Measurements from ENCODE around the gene CFAP20. TPM values are rescaled to one million over a fixed set of nuclear protein-coding genes. Genes with fewer than 3 reads are reported as not detected.

CFAP20 gene
- total RNA-seq, 1 donor from 2014 or later = 73.1 TPM

DNA sequence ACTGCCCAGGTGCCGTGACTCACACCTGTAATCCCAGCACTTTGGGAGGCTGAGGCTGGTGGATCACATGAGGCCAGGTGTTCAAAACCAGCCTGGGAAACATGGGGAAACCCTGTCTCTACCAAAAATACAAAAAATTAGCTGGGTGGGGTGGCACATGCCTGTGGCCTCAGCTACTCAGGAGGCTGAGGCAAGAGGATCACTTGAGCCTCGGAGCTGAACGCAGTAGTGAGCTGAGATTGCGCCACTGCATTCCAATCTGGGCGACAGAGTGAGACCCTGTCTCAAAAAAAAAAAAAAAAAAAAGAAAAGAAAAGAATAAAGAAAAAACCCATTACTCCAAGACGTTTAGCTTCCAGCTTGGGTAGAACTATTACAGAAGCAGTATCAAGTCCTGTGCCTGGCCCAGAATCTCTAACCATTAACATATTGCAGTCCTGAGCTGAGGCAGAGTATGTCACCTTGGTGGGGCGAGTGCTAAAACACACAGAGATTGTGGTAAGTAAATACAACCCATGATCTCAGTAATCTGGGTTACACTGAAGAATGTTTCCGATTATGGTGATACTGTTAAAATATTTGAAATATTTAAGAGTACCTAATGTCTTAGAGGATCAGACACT, 23.2 kb upstream of the CFAP20 start:
- H3K9me3 Mint-ChIP-seq = no peaks in the 10 kb centered on the region
- TF ChIP-seq, protein P1, sequence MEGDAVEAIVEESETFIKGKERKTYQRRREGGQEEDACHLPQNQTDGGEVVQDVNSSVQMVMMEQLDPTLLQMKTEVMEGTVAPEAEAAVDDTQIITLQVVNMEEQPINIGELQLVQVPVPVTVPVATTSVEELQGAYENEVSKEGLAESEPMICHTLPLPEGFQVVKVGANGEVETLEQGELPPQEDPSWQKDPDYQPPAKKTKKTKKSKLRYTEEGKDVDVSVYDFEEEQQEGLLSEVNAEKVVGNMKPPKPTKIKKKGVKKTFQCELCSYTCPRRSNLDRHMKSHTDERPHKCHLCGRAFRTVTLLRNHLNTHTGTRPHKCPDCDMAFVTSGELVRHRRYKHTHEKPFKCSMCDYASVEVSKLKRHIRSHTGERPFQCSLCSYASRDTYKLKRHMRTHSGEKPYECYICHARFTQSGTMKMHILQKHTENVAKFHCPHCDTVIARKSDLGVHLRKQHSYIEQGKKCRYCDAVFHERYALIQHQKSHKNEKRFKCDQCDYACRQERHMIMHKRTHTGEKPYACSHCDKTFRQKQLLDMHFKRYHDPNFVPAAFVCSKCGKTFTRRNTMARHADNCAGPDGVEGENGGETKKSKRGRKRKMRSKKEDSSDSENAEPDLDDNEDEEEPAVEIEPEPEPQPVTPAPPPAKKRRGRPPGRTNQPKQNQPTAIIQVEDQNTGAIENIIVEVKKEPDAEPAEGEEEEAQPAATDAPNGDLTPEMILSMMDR (conservative IDR thresholded peaks at IDR 0.05) = no peak
- no peaks in the 10 kb centered on the region for H3K27me3 Mint-ChIP-seq (ENCODE audit: low read depth)

GRCh38 chr16:58148526-58148925, 19.3 kb upstream of the CFAP20 start:
- no peaks in the 10 kb centered on the region for H3K4me1 Mint-ChIP-seq
- H3K27me3 Mint-ChIP-seq (ENCODE audit: low read depth) = peaks cover 3% of the 10 kb centered on the region
- DNase-seq (ENCODE audit: low read depth, low spot score) = no peak
- H3K9me3 Mint-ChIP-seq = no peaks in the 10 kb centered on the region
- no peak overlapping the region for H3K4me3 Mint-ChIP-seq
- H3K27ac Mint-ChIP-seq (ENCODE audit: unreplicated experiment) = no peak overlapping the region
- H3K36me3 Mint-ChIP-seq (ENCODE audit: low read depth) = no peaks in the 10 kb centered on the region
- TF ChIP-seq, protein P1 (conservative IDR thresholded peaks at IDR 0.05) = no peak

More for the DNA sequence above, 23.2 kb upstream of the CFAP20 start:
- Mint-ChIP-seq H3K27ac (ENCODE audit: unreplicated experiment) (no peak overlapping the region), H3K4me1 (no peaks in the 10 kb centered on the region), H3K36me3 (ENCODE audit: low read depth) (no peaks in the 10 kb centered on the region), H3K4me3 (no peak overlapping the region)
- DNase-seq (ENCODE audit: low read depth, low spot score) = no peak

DNA sequence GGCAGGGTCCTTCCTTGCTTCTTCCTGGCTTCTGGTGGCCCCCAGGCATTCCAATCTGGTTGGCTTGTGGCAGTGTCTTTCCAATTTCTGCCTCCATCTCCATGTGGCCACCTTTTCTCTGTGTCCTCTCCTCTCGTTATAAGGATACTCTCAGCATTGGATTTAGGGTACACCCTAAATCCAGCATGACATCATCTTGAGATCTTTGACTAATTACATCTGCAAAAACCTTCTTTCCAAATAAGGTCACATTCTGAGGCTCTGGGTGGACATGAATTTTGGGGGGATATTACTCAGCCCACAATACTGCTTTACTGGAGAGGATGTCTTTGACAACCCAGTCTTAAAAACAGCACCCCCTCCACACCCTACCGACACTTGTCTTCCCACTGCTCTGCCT, 18.9 kb upstream of the CFAP20 start:
- no peaks in the 10 kb centered on the region for H3K36me3 Mint-ChIP-seq (ENCODE audit: low read depth)

DNA sequence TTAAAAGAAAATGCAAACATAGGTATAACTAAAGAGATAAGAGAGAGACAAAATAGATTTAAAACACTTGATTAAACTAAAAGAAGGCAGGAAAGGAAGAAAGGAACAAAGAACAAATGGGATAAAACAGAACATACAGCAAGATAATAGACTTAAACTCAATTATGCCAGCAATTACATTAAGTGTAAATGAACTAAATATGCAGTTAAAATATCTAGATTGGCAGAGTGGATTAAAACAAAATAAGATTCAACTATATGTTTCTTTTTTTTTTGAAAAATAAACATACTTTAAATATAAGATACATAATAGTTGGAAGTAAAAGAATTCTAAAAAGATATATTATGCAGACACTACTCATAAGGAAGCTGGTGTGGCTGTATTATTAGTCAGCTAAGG, 9.7 kb upstream of the CFAP20 start:
- H3K36me3 Mint-ChIP-seq (ENCODE audit: low read depth) = peaks cover 13% of the 10 kb centered on the region
- H3K27me3 Mint-ChIP-seq (ENCODE audit: low read depth) = no peaks in the 10 kb centered on the region
- H3K4me3 Mint-ChIP-seq = no peak overlapping the region
- TF ChIP-seq, protein P1 (conservative IDR thresholded peaks at IDR 0.05) = no peak
- H3K27ac Mint-ChIP-seq (ENCODE audit: unreplicated experiment) = no peak overlapping the region
- peaks cover 4% of the 10 kb centered on the region for H3K4me1 Mint-ChIP-seq
- peaks cover 4% of the 10 kb centered on the region for H3K9me3 Mint-ChIP-seq
- DNase-seq (ENCODE audit: low read depth, low spot score) = no peak

More for the DNA sequence above, 18.9 kb upstream of the CFAP20 start:
- Mint-ChIP-seq H3K4me1 (no peaks in the 10 kb centered on the region), H3K27me3 (ENCODE audit: low read depth) (peaks cover 3% of the 10 kb centered on the region), H3K9me3 (no peaks in the 10 kb centered on the region), H3K27ac (ENCODE audit: unreplicated experiment) (no peak overlapping the region), H3K4me3 (no peak overlapping the region)
- DNase-seq (ENCODE audit: low read depth, low spot score) = no peak
- TF ChIP-seq, protein P1 (conservative IDR thresholded peaks at IDR 0.05) = no peak

DNA sequence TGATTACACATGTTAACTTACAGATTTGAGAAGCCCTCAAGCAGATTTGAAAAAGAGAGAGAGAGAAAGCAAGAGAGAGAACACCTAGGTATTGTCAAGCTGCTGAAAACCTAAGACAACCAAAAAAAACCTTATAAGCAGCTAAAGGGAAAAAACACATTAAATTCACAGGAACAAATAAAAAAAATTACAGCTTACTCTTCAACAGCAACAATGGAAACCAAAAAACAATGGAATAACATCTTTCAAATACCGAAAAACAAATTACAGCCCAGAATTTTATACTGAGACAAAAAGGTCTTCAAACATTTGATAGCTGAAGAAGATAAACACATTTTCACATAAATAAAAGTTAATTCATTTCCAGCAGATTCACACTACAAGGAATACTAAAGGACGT, 8.4 kb upstream of the CFAP20 start:
- Mint-ChIP-seq H3K9me3 (peaks cover 4% of the 10 kb centered on the region), H3K4me3 (no peak overlapping the region), H3K36me3 (ENCODE audit: low read depth) (peaks cover 12% of the 10 kb centered on the region), H3K4me1 (peaks cover 3% of the 10 kb centered on the region), H3K27me3 (ENCODE audit: low read depth) (no peaks in the 10 kb centered on the region), H3K27ac (ENCODE audit: unreplicated experiment) (no peak overlapping the region)
- TF ChIP-seq, protein P1 (conservative IDR thresholded peaks at IDR 0.05) = no peak
- DNase-seq (ENCODE audit: low read depth, low spot score) = no peak
